SK-N-SH treated with all-trans-retinoic acid at 6 μM for 48 hours (cell line): ENCODE results near the gene DPM1.

Experiments used
- ARNTL ChIP-seq: fragments of 450-650 bp; formaldehyde crosslinking; IDR thresholded peaks from 2 replicates; pipeline ENCODE4 v1.5.0; 2020; ENCODE audit warnings: low read depth, mild to moderate bottlenecking, moderate library complexity, borderline replicate concordance
- CSDC2 ChIP-seq: fragments of 250-450 bp; sonication (Bioruptor Pico); IDR thresholded peaks from 2 replicates; pipeline ENCODE4 v1.5.0; 2020; ENCODE audit warnings: mild to moderate bottlenecking, moderate library complexity
- CSRNP3 ChIP-seq: fragments of 250-450 bp; sonication (Bioruptor Pico); IDR thresholded peaks from 2 replicates; pipeline ENCODE4 v1.5.1; 2021; ENCODE audit warnings: mild to moderate bottlenecking, moderate library complexity
- ISL1 ChIP-seq: fragments of 250-450 bp; sonication (Bioruptor Pico); IDR thresholded peaks from 2 replicates; pipeline ENCODE4 v2.1.2; 2022; ENCODE audit warnings: mild to moderate bottlenecking, moderate library complexity
- PATZ1 ChIP-seq: fragments of 250-450 bp; sonication (Bioruptor Pico); IDR thresholded peaks from 2 replicates; pipeline ENCODE4 v1.8.0; 2020; ENCODE audit warnings: mild to moderate bottlenecking, moderate library complexity, borderline replicate concordance
- RARB ChIP-seq: fragments of 250-450 bp; sonication (Bioruptor Pico); IDR thresholded peaks from 2 replicates; pipeline ENCODE4 v1.8.0; 2021; ENCODE audit warnings: mild to moderate bottlenecking, moderate library complexity
- TOX ChIP-seq: fragments of 250-450 bp; sonication (Bioruptor Pico); IDR thresholded peaks from 2 replicates; pipeline ENCODE4 v1.8.0; 2021; ENCODE audit warnings: mild to moderate bottlenecking, moderate library complexity, borderline replicate concordance
- TSHZ2 ChIP-seq: fragments of 250-450 bp; sonication (Bioruptor Pico); IDR thresholded peaks from 2 replicates; pipeline ENCODE4 v1.5.0; 2020; ENCODE audit warnings: mild to moderate bottlenecking, moderate library complexity
- ZFP3 ChIP-seq: fragments of 250-450 bp; sonication (Bioruptor Pico); IDR thresholded peaks from 2 replicates; pipeline ENCODE4 v1.5.0; 2020; ENCODE audit warnings: mild to moderate bottlenecking, moderate library complexity
- ZNF565 ChIP-seq: fragments of 450-650 bp; formaldehyde crosslinking; conservative IDR thresholded peaks from 2 replicates; pipeline ENCODE4 v1.5.0; 2020; ENCODE audit warnings: low read depth, mild to moderate bottlenecking, moderate library complexity
- ZNF8 ChIP-seq: fragments of 450-650 bp; formaldehyde crosslinking; IDR thresholded peaks from 2 replicates; pipeline ENCODE4 v1.5.0; 2020; ENCODE audit warnings: mild to moderate bottlenecking, moderate library complexity

GRCh38 chr20:50915424-50915823, 42.9 kb downstream of the DPM1 start:
- no peak for TF ChIP-seq PATZ1 (CRISPR knock-in tag)
- no peak for TF ChIP-seq ISL1 (CRISPR knock-in tag)
- no peak for TF ChIP-seq ZNF8 (CRISPR knock-in tag)
- TF ChIP-seq ZFP3 (CRISPR knock-in tag): no peak
- TF ChIP-seq ZNF565 (CRISPR knock-in tag): no peak
- no peak for TF ChIP-seq ARNTL (CRISPR knock-in tag)
- no peak for TF ChIP-seq TSHZ2 (CRISPR knock-in tag)
- no peak for TF ChIP-seq TOX (CRISPR knock-in tag)
- TF ChIP-seq CSDC2 (CRISPR knock-in tag): no peak
- no peak for TF ChIP-seq RARB
- no peak for TF ChIP-seq CSRNP3 (CRISPR knock-in tag)
